RPMI8226 (cell line): ENCODE data around the gene SCARB2.

Source experiments
- DNase-seq: peaks from one replicate; pipeline ENCODE4 v3.0.0-alpha.2; 2015

Gene SCARB2

GRCh38 chr4:76197031-76197743, 16.4 kb downstream of the SCARB2 start:
- no peak for DNase-seq

DNA sequence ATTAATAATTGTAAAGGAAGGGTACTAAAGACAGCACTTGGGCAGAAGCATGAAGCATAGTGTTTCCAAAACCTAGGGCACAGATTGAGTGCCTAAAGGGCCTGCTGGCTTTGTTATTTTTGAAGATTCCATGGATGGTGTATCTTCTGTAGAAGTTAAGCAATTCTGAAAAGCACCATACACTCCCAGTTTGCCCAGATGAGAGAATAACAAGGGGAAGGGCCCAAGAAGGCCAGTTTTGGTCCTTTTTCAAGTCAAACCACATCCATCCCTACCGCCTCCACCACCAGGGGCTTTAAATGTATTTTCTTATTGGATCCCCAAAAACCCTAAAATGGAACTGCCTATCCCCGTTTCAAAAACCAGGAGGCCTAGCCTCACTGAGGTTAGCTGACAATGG, 17.2 kb downstream of the SCARB2 start:
- DNase-seq, result no peak

DNA sequence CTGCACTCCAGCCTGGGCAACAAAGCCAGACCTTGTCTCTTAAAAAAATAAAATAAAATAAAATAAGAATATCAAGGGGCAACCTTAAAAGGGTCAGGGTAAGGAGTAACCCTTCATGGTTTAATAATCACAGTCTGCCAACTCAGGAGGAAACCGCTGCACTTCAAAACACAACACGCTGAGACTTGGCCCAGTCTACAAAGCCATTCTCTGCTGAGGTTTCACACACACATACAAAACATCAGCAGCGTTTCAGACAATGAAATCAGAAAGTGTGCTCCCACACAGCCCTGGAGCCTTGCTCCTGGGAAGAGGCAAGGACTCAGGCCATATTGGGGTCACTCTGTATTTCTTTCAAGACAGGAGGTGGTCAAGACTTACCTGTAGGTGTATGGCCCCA, 18.3 kb downstream of the SCARB2 start:
- no peak for DNase-seq

DNA sequence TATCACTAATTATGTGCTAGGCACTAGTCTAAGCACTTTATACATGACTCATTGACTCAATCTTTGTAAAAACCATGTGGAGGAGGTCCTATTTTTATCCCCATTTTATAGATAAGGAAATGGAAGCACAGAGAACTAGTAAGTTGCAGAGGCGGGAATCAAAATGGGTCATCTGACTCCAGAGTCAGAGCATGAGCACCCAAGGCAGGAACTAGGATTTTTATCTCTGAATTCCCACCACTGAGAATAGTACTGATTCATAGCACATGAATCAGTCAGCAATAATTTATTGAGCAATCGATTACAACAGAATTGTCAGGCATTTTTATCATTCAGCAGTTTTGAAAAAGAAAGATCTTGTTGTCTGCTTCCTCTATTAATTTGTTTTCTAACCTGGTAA, 19.3 kb downstream of the SCARB2 start:
- no peak for DNase-seq

- DNase-seq, result no peak
Measured at GRCh38 chr4:76192236-76192635, 21.4 kb downstream of the SCARB2 start.

DNA sequence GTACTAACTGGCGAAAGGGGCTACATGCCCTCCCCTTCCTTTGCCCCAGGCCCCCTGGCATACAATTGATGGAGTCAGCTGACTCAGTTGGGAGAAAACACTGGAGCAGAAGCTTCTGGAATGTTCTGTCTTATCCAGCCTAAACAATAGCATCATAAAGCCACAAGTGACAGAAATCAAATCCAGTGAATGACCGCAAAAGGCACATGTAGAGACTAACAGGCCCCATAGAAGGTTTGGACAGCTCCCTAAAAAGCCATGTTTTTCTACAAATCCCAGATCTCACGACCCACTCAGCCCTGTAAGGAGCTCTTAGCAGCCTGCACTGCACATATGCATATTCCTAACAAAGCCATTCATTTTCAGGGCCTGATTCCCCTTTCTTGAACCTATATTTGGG, 25.1 kb downstream of the SCARB2 start:
- no peak for DNase-seq

- DNase-seq, result no peak
Measured at GRCh38 chr4:76188149-76188548, 25.5 kb downstream of the SCARB2 start.

DNA sequence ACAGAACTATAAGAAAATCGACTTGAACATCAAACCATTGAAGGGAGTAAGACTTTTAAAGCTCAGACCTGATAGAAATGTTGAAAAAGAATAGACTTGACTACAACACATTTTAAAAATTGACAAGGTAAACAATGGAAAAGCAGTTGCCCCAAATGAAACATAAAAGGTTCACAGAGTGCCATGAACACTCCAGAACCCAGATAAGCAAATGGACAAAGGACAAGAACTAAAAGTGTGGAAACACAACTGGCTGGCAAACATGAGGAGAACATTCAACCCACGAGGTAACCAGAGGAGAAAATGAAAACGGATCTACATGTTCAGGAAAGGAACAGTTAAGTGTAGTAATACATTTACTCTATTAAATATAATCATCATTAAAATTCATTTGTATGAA, 26.5 kb downstream of the SCARB2 start:
- no peak for DNase-seq

DNA sequence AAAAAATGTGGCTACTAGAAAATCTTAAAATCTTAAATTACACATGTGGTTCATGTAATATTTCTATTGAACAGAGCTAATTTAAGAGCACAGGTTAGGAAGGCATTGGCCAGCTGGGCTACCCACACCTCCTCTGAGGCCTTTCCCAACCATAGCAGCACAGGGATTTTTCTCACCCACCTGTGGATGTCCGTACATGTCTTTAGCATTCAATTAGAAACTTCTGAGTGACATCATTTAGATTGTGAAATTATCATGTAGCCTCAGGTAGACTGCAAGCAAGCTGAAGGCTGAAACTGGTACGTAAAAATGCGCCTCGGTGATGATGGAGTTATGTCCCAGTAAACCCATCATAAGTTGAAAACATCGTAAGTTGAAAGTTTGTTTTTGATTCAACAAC, 31.2 kb downstream of the SCARB2 start:
- no peak for DNase-seq

GRCh38 chr4:76179398-76180318, 34.0 kb downstream of the SCARB2 start:
- peak; percentile 78 for DNase-seq

DNA sequence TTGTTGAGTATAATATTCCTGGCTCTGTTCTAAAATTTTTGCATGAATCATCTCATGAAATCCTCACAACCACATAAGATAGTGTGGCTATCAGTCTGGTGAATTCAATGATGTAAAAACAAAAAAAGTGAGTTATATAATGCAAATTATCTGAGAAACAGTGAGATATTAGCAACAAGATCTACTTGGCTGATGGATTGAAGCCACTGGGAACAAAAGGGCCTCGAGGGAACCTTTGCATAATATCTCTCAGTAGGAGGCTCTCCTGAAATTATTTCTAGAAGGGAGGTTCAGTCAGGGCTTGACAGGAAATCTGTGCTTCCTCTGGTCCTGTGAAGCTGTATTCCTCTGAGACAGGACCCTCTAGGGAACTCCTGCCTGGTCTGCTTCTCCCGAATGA, 35.3 kb downstream of the SCARB2 start:
- no peak for DNase-seq

DNA sequence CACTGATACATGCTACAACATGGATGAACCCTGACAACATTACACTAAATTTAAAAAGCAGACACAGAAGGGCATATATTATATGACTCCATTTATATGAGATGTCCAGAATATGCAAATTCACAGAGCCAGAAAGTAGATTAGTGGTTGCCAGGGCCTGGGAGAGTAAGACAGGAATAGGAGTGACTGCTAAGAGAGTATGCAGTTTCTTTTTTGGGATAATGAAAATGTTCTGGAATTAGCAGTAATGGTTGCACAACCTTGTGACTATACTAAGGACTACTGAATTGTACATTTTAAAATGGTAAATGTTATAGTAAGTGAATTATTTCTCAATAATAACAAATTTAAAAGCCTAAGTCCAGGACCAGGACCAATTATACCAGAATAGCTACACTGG, 35.9 kb downstream of the SCARB2 start:
- no peak for DNase-seq

DNA sequence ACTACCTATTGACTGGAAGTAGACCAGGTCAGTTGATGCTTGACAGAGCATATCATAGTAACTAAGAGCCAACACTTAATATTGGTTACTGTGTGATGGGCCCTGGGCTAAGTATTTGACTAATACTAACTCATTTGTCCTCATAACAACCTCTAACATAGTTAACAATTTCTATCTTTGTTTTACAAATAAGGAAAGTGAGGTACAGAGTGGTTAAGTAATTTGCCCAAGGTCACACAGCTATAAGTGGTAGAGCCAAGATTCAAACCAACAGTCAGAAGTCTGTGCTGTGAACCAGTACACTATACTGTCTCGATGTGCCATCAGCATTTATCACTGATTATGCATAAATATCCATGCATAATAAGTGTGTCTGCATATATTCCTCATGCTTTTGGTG, 38.3 kb downstream of the SCARB2 start:
- no peak for DNase-seq

GRCh38 chr4:76174216-76174615, 39.4 kb downstream of the SCARB2 start:
- DNase-seq, result no peak

DNA sequence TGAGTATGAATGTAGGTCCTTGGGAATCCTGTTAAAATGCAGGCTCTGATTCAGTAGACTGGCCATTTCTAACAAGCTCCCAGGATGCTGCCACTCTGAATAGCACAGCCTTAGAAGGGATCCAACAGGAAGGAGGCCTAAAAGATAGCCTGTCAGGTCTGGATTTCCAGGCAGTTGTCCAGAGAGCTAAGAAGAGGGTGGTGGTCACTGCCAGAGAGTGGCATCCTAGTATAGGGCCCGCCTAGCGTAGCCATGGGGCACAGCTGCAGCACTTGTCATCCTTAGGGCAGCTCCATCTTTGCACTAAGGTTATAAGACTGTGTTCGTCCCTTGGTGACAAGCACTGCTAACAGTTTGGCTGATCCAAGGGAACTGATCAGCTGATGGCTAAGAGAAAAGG, 44.9 kb downstream of the SCARB2 start:
- no peak for DNase-seq

DNA sequence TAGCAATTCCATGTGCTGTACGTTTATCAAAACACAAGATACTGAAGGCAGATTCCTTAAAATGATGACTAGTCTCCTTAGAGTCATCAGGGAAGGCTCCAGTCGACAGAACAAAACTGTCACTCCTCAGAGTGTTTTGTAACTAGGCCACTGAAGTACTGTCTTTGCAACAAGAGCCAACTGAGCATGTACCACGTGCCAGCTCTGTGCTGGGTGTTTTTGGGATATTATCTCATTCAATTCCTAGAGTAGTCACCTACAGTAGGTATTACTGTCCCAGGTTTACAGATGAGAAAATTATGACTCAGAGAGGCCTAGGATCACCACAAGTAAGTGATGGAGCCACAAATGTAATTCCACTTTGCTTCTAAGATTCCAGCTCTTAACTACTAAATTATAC, 47.1 kb downstream of the SCARB2 start:
- no peak for DNase-seq

GRCh38 chr4:76160355-76160754, 53.3 kb downstream of the SCARB2 start:
- no peak for DNase-seq

- no peak for DNase-seq
Measured at GRCh38 chr4:76156635-76157034, 57.0 kb downstream of the SCARB2 start.

- no peak for DNase-seq
Measured at GRCh38 chr4:76155979-76156378, 57.6 kb downstream of the SCARB2 start.

DNA sequence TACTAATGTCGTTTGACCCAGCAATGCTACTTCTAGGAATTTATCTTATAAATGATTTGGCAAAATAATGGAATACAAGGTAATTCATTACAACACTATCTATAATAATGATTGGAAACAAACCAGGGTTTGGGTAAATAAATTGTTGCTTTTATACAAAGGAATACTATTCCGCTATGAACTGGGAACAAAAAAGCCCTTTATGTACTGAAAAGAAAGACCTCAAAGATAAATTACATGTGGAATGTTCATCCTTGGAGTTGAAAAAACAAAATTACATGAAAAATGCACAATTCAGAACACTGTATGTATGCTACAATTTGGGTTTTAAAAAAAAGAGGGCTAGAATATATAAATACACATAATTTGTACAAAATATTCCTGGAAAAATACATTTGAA, 60.3 kb downstream of the SCARB2 start:
- DNase-seq, result no peak

DNA sequence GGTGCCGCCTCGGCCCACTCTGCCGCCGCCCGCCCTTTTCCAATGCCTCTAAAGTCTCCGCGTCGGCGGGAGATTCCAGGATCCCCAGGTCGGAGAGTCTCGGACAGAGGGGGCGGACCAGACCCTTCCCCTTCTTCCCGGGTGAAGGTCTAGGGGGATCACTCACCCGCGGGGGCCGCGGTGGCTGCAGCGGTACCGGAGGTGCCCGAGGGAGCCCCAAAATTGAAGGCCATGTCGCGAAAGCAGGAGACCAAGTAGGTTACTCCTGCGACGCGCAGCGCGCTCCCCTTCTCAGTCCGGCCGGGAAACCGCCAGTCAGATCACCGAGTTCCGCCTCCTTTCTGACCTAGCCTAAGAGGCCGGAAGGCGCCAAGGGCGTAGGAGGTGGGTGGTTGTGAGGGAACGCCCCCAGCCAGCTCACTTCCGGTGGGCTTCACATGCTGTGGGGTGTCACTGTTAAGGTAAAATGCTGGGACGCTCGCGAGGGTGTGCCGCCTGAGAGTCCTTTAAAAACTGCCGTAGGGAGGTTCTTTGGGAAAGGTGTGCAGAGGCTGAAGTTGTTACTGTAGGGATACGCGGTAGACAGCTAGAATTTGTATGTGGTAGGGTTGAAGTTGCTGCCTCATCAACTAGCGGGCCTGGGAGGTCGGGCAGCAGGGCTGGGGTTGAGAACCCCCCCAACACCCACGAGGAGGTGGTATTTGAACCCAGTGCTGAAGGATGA, 65.3 kb downstream of the SCARB2 start, which contains the start of gene NUP54:
TSS of gene NUP54 (minus strand) at position 256 of the 724 bp plus-strand sequence. CDS start at position 233, 23 bp downstream.
- DNase-seq, result peak; percentile 93

- peak; percentile 51 for DNase-seq
Measured at GRCh38 chr4:76147454-76148141, 66.0 kb downstream of the SCARB2 start.

- no peak for DNase-seq
Measured at GRCh38 chr4:76144546-76144945, 69.1 kb downstream of the SCARB2 start.
